Activated CD4-positive, CD25-positive, alpha-beta regulatory T cell (primary cell): ENCODE results near the gene SLC4A11.
"Not testable (repeated sequence)": the region's sequence is repeated elsewhere in the genome, so short reads cannot be mapped to it uniquely, and the experiment has no call there.

ENCODE experiments used
- DNase-seq, 4 experiments: peaks; one replicate each; lab custom pipeline; 2025; lab: John Stamatoyannopoulos, UW

The SLC4A11 gene

DNA sequence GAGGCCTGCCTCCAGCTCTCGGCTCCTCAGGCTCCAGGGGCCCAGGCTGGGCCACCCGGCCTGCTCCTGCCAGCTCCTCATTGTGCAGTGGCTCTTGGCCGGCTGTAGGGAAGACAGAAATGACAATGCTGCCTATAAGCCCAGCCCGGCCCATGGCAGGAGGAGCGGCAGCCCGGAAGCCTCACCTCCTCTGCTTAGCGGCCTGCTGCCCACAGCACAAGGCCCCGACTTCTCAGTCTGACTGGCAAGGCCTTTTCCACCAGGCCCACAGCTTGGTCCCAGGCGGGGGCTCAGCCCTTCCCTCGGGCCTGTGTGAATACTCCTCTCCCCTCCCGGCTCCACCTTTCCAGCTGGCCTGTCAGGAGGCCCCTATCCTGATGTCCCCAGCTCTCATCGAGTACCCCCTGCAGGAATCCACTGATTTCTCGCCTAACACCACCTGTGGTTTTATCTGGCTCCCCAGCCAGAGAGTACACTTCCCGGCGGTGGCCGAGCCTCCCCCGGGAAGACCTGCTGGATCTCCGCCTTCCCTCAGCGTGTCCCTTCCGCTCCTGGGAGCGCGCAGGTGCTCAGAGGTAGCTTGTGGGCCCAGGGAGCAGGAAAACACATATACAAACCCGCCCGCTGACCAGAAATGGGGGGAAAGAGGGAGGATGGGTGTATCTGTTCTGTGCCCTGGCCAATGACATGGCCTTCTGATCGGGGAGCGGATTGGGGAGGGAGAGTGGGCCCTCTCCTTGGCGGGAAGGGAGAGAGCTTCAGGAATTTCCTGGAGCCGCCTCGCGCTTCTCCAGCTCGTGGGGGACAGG lies 35.5 kb downstream of the SLC4A11 start:
- DNase-seq, result peak in 1 of 4 experiments; percentile 10

DNA sequence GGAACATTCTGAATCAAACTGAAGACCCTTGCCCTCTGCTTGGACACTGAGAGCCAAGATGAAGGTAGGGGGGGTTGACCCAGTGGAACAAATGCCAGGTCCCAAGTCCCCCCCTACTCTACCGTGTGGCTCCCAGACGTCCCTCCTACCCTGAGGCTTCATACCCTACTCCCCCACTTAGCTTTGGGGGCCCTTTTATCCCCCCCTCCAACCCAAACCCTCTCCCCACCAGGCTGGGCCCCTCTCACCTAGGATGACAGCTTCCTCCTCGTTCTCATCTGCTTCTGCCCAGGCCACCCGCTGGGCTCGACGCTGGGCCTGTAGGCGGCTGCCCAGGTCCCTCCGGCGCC lies 36.0 kb downstream of the SLC4A11 start:
- DNase-seq, result no peak

DNA sequence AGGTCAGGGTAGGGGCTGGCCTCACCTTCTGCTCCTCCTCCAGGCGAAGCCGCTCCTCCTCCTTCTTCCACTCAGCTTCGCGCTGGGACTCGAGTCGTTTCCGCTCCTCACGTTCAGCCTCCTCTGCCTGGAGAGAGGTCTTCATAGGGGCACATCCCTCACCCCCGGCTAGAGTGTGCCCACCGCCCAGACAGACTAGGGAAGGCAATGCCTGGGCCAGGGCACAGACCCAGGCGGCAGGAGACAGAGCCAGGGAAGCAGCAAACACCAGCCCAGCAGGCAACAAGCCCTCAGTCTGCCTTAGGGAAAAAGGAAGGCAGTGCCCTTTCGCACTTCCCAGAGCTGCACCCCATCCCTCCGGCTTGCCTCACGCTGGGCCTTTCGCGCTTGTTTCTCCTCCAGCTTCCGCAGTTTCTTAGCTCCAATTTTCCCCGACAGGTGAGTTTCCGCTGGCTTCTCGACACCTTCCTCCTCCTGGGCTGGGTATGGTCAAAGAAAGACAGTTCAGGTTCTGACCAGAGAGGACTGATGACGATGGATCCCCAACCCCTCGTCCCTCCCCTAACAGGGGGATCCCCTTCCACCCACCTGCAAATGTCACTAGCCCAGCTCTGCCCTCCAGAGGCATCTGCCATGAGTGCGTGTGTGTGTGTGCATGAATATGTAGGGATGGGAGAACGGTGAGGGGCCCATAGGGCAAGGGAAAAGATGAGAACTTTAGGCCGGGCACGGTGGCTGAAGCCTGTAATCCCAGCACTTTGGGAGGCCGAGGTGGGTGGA lies 38.8 kb downstream of the SLC4A11 start:
- no peak for DNase-seq

DNA sequence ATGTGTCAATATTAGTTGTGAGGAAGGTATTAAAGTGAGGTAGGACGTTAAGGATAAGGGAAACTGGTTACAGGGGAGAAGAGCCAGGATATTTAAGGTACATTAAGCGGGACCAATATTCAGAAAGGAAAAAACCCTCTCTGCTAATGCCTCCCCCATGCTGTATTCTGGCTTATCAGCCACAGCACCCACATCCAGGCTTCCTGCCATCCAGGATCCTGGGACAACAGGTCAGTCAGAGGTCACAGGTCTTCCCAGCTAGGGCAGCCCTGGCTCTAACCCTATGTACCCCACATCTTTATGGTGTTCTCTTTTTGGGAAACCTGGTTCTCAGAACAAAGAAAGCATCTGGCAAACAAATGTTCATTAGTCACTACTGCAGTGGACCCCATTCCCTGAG lies 39.8 kb downstream of the SLC4A11 start:
- DNase-seq, result no peak

DNA sequence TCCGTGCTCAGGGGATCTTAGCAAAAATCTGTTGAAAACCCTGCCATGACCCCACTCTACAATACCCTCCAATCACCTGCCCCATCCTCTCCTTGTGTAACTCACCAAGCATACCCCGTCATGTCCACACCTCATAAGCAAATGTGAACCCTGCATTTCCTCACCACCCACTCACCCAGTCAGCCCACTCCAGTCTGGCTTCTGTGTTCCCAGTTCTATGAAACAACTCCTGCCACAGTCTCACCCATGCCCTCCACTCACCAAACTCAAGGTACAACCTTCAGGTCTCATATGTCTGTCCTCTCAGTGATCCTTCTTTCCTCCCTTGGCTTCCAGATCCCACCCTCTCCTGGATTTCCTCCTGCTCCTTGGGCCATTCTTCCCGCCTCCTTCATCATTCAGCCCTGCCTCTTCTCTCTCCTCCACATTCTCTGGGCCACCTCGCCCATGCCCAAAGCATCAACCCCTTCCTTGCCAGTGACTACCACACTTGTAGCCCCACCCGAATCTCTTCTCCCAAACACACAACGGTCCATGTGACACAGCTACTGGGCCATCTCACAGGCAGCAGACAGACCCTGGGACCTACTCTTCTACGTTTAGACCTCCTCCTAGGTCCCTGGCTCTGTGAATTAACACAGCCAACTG lies 43.3 kb downstream of the SLC4A11 start:
- no peak for DNase-seq

DNA sequence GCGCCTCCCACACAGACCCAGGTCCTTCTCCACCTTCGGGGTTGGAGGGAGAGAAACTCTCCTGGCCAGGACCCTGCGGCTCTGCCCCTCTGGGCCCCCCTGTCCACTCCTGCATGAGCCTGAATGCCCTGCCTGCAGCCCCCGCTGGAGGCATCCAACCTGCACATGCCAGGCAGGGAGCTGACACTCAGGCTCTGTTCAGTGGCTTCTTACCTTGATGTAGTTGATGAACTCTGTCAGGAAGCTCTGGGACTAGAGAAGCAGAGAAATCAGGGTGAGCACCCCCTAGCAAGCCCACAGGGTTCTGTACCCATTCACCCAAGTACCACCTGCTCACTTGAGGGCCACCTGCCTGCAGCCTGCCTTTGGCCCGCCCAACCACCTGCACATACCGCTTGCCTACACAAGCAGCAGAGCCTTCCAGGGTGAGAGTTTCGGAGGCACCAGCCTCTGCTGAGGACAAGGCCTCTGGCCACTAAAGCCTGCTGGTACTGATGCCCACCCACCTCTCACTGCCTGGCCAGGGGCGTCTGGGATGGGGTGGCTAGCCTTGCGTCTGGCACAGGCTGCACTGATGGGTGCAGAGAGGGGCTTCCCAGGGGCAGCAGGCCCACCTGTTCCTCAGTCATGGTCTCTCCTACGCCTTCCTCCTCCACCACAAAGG lies 44.2 kb downstream of the SLC4A11 start:
- DNase-seq, result no peak

DNA sequence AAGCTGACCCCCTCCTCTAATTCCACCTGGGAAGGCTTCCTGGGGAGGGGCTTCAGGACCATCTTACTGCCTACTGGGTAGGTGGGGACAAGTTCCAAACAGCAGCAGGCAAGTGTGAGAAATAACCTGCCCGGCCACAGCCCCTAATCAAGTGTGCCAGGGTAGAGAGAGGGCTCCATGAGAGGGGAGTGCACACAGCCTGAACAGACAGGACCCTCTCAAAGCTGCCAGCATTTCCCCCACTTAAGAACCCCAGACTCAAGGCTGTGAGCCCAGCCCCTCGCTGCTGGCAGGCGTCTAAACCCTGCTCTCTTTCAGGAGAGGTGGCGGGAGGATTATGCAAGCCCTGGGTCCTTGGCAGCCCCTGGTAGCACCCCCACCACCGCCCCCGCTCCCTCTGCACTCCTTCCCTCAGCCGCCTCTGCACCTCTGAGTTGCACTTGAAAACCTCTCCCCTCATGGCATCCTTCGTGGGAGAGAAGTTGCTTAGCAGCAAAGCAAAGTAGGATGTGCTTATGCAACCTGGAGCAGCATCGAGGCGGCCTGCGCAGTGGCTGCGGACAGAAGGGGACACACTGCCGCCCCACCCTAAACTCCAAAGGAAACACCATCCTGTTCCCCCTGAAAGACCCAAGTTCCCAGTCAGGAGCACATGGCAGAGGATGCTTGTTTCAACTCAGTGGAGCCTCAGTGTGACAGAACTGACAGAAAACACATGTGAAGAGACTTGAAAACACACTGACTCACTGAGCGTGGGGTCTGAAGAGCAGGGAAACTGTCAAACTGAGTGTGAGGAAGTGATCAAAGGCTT lies 45.0 kb downstream of the SLC4A11 start:
- DNase-seq, result no peak

DNA sequence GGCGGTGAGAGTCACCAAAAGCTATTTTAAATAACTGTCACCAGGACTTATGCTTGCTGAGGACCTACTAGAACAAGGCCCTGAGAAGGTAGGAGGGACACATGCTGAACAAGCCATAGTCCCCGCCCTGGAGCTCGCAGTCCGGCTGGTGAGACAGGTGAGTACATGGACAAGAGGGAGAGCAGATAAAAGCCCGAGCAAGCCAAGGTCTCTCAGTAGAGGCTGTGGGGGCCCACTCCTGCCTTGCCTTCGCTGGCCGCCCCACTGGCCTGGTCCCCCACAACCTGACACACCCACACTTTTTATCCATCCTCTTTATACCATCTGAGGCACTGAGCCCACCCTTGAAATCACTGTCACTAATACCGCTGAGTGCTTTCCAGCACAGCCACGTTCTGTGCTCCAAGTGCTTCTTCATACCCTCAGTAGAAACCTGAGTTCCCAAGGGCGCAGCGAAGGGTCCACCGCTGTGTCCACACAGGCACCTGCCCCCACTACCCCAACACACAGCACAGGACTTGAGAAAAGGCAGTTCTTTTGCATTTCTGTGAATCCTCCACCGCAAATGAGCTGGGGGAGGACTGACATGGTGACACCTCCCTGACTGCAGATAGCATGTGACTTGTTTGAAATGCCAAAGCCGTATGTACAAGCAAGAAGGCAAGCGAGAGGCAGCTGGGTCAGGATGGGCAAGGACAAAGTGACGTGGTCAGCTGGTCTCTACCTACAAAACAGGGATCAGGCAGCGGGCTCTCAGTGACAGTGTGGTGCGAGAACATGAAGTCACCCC lies 46.6 kb downstream of the SLC4A11 start:
- no peak for DNase-seq

DNA sequence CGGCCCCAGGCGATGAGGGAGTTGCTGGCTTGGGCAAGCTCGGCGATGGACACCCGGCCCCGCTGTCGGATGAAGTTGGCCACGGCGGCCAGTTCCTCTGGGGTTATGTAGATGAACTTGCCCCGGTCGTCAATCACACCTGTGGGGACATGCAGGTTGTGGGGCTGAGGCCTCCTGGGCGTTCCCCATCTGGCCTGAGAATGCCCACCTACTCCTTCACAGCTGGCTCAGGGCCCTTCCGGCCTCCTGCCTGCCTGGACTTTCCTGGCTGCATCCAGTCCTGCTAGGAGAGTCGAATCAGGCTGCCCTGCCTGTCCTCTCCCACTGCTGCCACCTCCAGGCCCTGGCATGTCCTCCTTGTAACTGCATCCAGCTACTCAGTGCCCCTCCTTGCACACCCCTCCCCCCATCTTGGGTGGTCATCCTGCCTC lies 48.3 kb downstream of the SLC4A11 start:
- no peak for DNase-seq

DNA sequence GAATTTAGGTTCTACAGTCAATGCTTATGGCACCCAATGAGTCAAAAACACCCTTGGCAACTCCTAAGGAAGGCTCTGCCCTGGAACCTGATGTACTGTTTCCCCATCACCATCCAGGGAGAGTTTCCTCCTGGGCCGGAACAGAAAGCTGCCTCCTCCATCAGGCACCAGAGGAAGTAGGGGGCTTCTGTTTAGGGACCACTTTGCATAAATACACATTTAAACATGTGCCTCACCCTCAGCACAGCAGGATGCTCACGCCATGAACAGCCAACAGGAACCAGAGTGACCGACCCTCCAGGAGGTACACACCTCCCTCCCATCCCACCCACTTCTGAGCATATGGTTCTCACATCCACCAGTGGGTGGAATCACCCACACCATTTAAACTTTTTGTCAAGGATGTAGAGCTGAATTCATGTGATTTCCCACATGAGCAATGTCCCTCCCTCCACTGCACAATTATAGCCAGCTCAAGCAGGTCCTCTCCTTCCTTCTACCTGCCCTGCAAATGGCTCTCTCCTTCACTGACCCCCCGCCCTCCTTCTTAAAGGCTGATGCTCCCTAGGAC lies 49.3 kb downstream of the SLC4A11 start:
- DNase-seq, result no peak

DNA sequence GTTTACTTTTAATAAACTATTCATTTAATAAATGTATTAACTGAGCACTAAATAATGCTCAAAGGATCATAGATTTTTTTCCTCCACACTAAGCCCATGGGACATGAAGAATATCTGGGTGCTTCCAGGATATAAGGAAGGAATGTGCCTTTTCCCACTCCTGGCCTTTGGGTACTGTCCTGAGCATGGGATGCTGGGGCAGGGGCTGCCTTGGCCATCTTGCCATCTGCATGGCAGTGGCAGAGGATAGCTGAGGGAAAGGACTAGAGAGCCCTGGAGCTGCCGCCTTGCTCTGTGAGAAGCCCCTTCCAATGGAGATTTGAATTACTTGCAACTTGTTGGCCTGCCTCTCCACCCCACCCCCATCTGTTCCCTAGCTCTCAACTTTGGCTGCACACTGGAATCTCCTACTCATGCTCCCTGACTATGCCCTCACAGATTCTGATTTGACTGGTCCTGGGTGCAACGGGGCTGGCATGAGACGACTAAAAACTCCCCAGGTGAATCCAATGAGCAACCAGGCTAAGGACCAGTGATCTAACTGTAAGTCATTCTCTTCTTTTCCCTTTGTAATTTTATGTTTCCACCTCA lies 50.1 kb downstream of the SLC4A11 start:
- DNase-seq, result no peak

DNA sequence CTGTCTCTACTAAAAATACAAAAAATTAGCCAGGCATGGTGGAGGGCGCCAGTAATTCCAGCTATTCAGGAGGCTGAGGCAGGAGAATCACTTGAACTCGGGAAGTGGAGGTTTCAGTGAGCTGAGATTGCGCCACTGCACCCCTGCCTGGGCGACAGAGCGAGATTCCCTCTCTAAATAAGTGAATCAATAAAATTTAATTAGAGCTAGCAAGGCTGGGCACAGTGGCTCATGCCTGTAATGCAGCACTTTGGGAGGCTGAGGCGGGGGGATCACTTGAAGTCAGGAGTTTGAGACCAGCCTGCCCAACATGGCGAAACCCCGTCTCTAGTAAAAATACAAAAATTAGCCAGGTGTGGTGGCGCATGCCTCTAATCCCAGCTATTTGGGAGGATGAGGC lies 51.1 kb downstream of the SLC4A11 start:
- not testable (repeated sequence) for DNase-seq

DNA sequence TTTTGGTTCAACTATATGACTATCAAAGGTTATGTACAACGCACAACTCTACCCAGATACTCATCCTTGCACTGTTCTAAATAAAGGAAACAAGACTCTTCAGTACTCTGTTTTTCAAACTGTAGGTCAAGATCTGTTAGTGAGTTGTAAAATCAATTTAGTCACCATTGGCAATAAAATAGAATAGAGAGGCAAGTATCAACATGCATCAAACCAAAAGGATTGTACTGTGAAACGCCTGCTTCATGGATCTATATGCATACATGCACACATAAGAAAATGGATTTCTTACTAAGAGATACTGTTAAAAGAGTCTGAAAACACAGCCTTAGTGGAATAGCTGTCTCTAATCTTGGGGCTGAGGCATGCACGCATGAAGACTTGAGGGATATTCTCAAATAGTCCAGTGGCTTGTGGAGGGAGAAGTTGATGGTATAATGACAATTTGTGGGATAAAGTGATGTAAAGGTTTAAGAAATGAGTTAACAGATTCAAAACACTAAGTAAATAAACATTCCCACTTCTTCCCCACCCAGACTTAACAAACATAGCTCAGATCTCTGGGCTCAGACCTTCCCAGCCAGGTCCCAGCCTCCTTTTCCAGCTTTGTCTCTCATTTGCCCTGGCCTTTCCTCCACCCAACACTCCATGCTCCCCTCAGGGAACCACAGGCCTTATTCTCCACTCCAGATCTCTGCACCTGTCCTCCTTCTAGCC lies 54.9 kb downstream of the SLC4A11 start:
- no peak for DNase-seq

DNA sequence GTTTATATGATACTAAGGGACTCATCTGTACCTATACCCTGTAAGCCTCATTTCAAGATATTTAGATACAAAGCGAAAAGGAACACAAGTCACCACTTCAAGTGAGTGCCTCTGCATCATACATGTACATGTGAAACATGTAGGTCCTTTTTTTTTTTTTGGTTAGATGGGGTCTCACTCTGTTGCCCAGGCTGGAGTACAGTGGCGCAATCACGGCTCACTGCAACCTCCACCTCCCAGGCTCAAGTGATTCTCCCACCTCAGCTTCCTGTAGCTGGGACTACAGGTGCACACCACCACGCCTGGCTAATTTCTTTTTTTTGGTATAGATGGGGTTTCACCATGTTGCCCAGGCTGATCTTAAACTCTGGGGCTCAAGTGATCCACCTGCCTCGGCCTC lies 56.6 kb downstream of the SLC4A11 start:
- DNase-seq, result not testable (repeated sequence)

DNA sequence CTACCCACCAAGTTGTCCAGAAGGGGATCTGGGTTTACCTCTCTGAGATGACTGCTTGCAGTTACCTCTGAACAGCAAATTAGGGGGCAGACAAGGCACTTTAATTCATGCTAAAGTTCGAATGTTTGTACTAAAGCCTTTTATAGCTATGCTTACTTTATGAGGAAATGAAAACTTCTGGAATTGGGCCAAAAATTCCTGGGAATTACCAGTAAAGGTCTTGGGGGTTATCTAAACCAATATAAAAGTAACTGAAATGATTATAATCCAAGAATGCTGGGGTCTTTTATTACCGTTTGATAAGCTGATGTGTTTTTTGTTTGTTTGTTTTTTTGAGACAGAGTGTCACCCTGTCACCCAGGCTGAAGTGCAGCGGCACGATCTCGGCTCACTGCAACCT lies 57.7 kb downstream of the SLC4A11 start:
- DNase-seq, result no peak

DNA sequence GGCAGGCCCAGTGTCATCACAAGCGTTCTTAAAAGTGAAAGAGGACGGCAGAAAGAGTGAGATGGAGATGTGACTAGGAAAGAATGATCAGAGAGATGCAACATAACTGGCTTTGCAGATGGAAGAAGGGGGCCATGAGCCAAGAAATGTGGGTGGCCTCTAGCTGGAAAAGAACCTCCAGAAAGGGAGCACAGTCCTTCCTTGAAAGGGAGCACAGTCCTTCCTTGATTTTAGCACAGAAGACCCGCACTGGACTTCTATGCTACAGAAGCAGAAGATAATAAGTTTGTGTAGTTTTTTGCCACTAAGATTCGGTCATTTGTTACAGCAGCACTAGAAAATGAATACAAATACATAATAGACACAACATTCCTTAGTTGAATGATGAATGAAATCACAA lies 58.7 kb downstream of the SLC4A11 start:
- no peak for DNase-seq

DNA sequence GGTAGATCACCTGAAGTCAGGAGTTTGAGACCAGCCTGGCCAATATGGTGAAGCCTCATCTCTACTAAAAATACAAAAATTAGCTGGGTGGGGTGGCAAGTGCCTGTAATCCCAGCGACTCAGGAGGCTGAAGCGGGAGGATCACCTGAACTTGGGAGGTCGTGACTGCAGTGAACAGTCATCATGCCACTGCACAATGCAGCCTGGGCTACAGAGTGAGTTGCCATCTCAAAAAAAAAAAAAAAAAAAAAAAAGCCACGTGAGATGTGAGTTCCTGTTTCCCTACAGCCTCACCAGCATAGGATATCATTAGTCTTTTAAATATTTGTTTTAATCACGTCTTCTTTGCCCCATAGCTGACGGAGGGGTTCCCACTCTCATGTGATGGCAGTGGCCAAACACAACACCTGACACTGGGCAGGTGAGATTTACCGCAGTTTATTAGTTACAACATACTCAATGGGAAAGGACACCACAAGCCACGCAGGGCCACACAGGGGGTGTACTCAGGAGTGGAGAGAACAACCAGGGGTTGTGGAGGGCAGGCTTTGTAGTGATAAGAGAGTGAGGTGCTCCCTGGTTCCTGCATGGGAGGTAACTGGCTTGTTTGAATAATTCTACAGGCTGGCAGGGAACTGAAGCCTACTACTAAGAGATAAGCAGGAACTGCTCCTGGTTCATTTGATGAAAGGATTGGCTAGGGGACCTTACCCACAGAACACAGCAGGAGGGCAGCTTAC lies 61.1 kb downstream of the SLC4A11 start:
- DNase-seq, result no peak
